Fibroblast of peridontal ligament (primary cell): Measurements from ENCODE around the gene NDUFB4.
A peak's percentile ranks its signal among the peaks of the same experiment; 100 is the strongest.
"Not testable (repeated sequence)": the region's sequence is repeated elsewhere in the genome, so short reads cannot be mapped to it uniquely, and the experiment has no call there.

Experiments
- DNase-seq: peaks from one replicate; pipeline ENCODE4 v3.0.0-alpha.2; 2010; ENCODE audit errors: extremely low read depth

Gene NDUFB4

GRCh38 chr3:120637851-120638559, 41.9 kb downstream of the NDUFB4 start:
- no peak for DNase-seq

- not testable (repeated sequence) for DNase-seq
Observed at GRCh38 chr3:120638820-120639219, 42.7 kb downstream of the NDUFB4 start.

GRCh38 chr3:120640231-120640630, 44.1 kb downstream of the NDUFB4 start:
- no peak for DNase-seq

- DNase-seq, result peak; percentile 38
Observed at GRCh38 chr3:120641696-120642246, 45.6 kb downstream of the NDUFB4 start.

- peak; percentile 65 for DNase-seq
Observed at GRCh38 chr3:120642368-120642948, 46.3 kb downstream of the NDUFB4 start.

- no peak for DNase-seq
Observed at GRCh38 chr3:120645083-120645845, 49.1 kb downstream of the NDUFB4 start.

GRCh38 chr3:120646771-120647432, 50.8 kb downstream of the NDUFB4 start:
- DNase-seq, result no peak

GRCh38 chr3:120648290-120648689, 52.2 kb downstream of the NDUFB4 start:
- DNase-seq, result no peak

GRCh38 chr3:120649830-120650233, 53.7 kb downstream of the NDUFB4 start:
- DNase-seq, result no peak

- no peak for DNase-seq
Observed at GRCh38 chr3:120650311-120650710, 54.2 kb downstream of the NDUFB4 start.
